Epithelial cell of esophagus (primary cell): Measurements from ENCODE around the gene SLC38A1.

Experiments used
- DNase-seq: peaks from one replicate; pipeline ENCODE4 v3.0.0; 2010; ENCODE audit warnings: low read depth
- H3K4me3 ChIP-seq: 2 replicates; pipeline ENCODE4 v1.5.1; 2011; ENCODE audit warnings: mild to moderate bottlenecking, low read length, control low read depth
- CTCF ChIP-seq: IDR thresholded peaks from 2 replicates; pipeline ENCODE4 v1.5.1; 2011; ENCODE audit warnings: low read depth, mild to moderate bottlenecking, low read length, control low read depth, inconsistent platforms; ENCODE audit not compliant: insufficient read depth; ENCODE audit errors: missing control alignments

The SLC38A1 gene

GRCh38 chr12:46147144-46147543 lies 121.7 kb downstream of the SLC38A1 start:
- DNase-seq: no peak
- H3K4me3 ChIP-seq: no peak overlapping the region
- no peak for TF ChIP-seq CTCF

GRCh38 chr12:46145881-46146280 lies 123.0 kb downstream of the SLC38A1 start:
- TF ChIP-seq CTCF: no peak
- no peak overlapping the region for H3K4me3 ChIP-seq
- no peak for DNase-seq

GRCh38 chr12:46144433-46144832 lies 124.4 kb downstream of the SLC38A1 start:
- no peak for TF ChIP-seq CTCF
- H3K4me3 ChIP-seq: no peak overlapping the region
- DNase-seq: no peak

GRCh38 chr12:46136249-46136648 lies 132.6 kb downstream of the SLC38A1 start:
- DNase-seq: no peak
- TF ChIP-seq CTCF: no peak

GRCh38 chr12:46135750-46136149 lies 133.1 kb downstream of the SLC38A1 start:
- no peak for TF ChIP-seq CTCF
- H3K4me3 ChIP-seq: no peak overlapping the region
- no peak for DNase-seq

More at GRCh38 chr12:46136249-46136648, 132.6 kb downstream of the SLC38A1 start:
- no peak overlapping the region for H3K4me3 ChIP-seq

- no peak overlapping the region for H3K4me3 ChIP-seq
- no peak for TF ChIP-seq CTCF
- DNase-seq: no peak
Measured at GRCh38 chr12:46134852-46135251, 134.0 kb downstream of the SLC38A1 start.

GRCh38 chr12:46134205-46134811 lies 134.5 kb downstream of the SLC38A1 start:
- no peak overlapping the region for H3K4me3 ChIP-seq
- no peak for TF ChIP-seq CTCF
- DNase-seq: no peak
